Neuronal stem cell (in vitro differentiated cells): ENCODE data around the gene CLDN14.

Source experiments
- DNase-seq: peaks from one replicate; pipeline ENCODE4 v3.0.0-alpha.2; 2013; ENCODE audit warnings: low spot score
- H2AFZ ChIP-seq: one replicate; pipeline ENCODE4 v1.6.1; 2013; ENCODE audit warnings: mild to moderate bottlenecking, low read length, inconsistent platforms
- H2AK5ac ChIP-seq: 2 replicates; pipeline ENCODE4 v1.6.1; 2013; ENCODE audit warnings: low read depth, mild to moderate bottlenecking, inconsistent platforms, low read length, moderate library complexity, mixed read lengths
- H2BK120ac ChIP-seq: 2 replicates; pipeline ENCODE4 v1.6.1; 2013; ENCODE audit warnings: low read depth, mild to moderate bottlenecking, inconsistent platforms, low read length, moderate library complexity, mixed read lengths
- H2BK12ac ChIP-seq: one replicate; pipeline ENCODE4 v1.6.1; 2013; ENCODE audit warnings: low read length, inconsistent platforms
- H2BK15ac ChIP-seq: 2 replicates; pipeline ENCODE4 v1.6.1; 2013; ENCODE audit warnings: mild to moderate bottlenecking, low read length, inconsistent platforms, mixed read lengths
- H2BK5ac ChIP-seq: one replicate; pipeline ENCODE4 v1.6.1; 2013; ENCODE audit warnings: inconsistent platforms, mild to moderate bottlenecking, low read length, moderate library complexity
- H3K14ac ChIP-seq: one replicate; pipeline ENCODE4 v1.6.1; 2013; ENCODE audit warnings: low read length, inconsistent platforms
- H3K18ac ChIP-seq: 2 replicates; pipeline ENCODE4 v1.6.1; 2013; ENCODE audit warnings: low read length, inconsistent platforms
- H3K23ac ChIP-seq: 2 replicates; pipeline ENCODE4 v1.6.1; 2013; ENCODE audit warnings: low read depth, mild to moderate bottlenecking, mixed read lengths, low read length, inconsistent platforms; ENCODE audit not compliant: poor library complexity
- H3K27ac ChIP-seq: replicated peaks from 3 replicates; pipeline ENCODE4 v1.5.1; 2013; ENCODE audit warnings: low read length, inconsistent platforms
- H3K27me3 ChIP-seq, 3 experiments: 2 replicates each; pipeline ENCODE4 v1.6.1; 2013; ENCODE audit warnings: low read length in 3 of 3, mild to moderate bottlenecking in 2 of 3, inconsistent platforms in 1 of 3, low read depth in 1 of 3, mixed read lengths in 1 of 3, moderate library complexity in 1 of 3; ENCODE audit not compliant: control insufficient read depth in 3 of 3, insufficient read depth in 3 of 3
- H3K36me3 ChIP-seq, 2 donors: replicated peaks in 1 of 2; 2 replicates each; pipeline ENCODE4 v1.6.1; 2013; ENCODE audit warnings: low read length in 2 of 2; ENCODE audit not compliant: control insufficient read depth in 2 of 2, insufficient read depth in 2 of 2
- H3K4ac ChIP-seq: 2 replicates; pipeline ENCODE4 v1.6.1; 2013; ENCODE audit warnings: inconsistent platforms, mild to moderate bottlenecking, low read length, moderate library complexity
- H3K4me1 ChIP-seq, 2 donors: 1 replicate in 1 of 2; 2 replicates in 1 of 2; pipeline ENCODE4 v1.6.1; 2013; ENCODE audit warnings: low read length in 2 of 2, low read depth in 1 of 2; ENCODE audit not compliant: control insufficient read depth in 2 of 2, insufficient read depth in 1 of 2
- H3K4me2 ChIP-seq: one replicate; pipeline ENCODE4 v1.6.1; 2013; ENCODE audit warnings: mild to moderate bottlenecking, low read length, inconsistent platforms; ENCODE audit not compliant: insufficient read depth, poor library complexity, severe bottlenecking
- H3K4me3 ChIP-seq, 2 donors: 2 replicates each; pipeline ENCODE4 v1.5.1; 2013; ENCODE audit warnings: low read length in 2 of 2, mild to moderate bottlenecking in 2 of 2, inconsistent platforms in 1 of 2, moderate library complexity in 1 of 2
- H3K79me1 ChIP-seq: one replicate; pipeline ENCODE4 v1.6.1; 2013; ENCODE audit warnings: low read depth, mild to moderate bottlenecking, inconsistent platforms, low read length, moderate library complexity
- H3K9ac ChIP-seq: one replicate; pipeline ENCODE4 v1.6.1; 2013; ENCODE audit warnings: mild to moderate bottlenecking, low read depth, low read length, inconsistent platforms; ENCODE audit not compliant: poor library complexity
- H3K9me3 ChIP-seq, 2 donors: replicated peaks in 1 of 2; 2 replicates each; pipeline versions ENCODE3 to v1.6.1; 2013; ENCODE audit warnings: low read length in 2 of 2, mild to moderate bottlenecking in 2 of 2, inconsistent platforms in 1 of 2, low read depth in 1 of 2, mixed read lengths in 1 of 2, moderate library complexity in 1 of 2; ENCODE audit not compliant: control insufficient read depth in 2 of 2, insufficient read depth in 1 of 2
- H4K8ac ChIP-seq: one replicate; pipeline ENCODE4 v1.6.1; 2013; ENCODE audit warnings: low read depth, mild to moderate bottlenecking, inconsistent platforms, low read length, moderate library complexity
- H4K91ac ChIP-seq: one replicate; pipeline ENCODE4 v1.6.1; 2013; ENCODE audit warnings: low read length, low read depth, mild to moderate bottlenecking, inconsistent platforms; ENCODE audit not compliant: poor library complexity
- WGBS, 2 donors: extraction: QIAGEN DNeasy Blood & Tissue Kit; methylation state at CpG; one replicate each; pipeline ENCODE4 v1.1.7; 2013; ENCODE audit warnings: missing lambda C conversion rate in 2 of 2, mixed read lengths in 1 of 2; ENCODE audit not compliant: insufficient read length in 2 of 2, insufficient replicate concordance in 1 of 2; ENCODE audit errors: extremely low coverage in 2 of 2; 5-methylcytosine and 5-hydroxymethylcytosine counted together

CLDN14 gene

DNA sequence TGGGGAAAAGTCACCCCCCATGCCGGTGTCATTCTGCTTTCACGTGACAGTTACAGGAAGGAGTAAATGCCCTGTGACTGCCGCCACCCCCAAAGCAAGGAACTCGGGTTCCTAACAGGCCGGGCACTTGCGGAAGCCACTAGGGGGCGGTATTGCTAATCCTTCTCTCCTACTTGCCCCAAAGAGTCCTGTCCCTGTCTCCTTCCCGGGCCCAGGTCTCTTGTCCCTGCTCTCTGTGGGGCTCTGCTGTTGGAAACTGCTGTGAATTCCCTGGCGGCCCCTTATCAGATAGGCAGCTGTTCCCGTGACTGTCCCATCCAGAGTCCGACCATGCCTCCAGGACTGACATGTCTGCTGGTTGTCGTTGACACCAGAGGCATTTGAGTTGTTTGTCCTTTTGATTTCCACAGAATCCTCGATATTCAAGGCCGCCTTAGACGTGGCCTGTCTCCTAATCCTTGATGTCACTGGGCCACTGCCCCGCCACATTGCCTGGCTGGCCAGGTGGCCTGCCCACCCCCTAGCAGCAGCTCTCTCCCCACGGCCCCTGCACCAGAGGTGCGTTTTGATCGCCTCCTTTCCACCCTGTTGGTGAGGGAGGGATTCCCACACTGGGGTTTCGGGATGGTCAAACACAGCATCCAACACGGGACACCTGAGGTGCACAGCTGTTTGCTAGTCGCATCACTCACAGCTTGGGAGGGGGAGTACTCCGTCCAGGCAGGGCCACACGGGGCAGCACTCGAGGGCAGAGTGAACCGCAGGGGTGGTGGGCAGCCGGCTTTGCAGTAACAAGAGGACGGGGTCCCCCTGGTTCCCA is 57.4 kb downstream of the CLDN14 start:
- Histone ChIP-seq H3K4me3 (no peak overlapping the region), H3K79me1 (no peaks in the 10 kb centered on the region), H3K9me3 (no peaks in the 10 kb centered on the region), H3K14ac (no peak overlapping the region), H3K18ac (no peak overlapping the region), H3K23ac (no peak overlapping the region), H3K4me2 (no peak overlapping the region), H3K27me3 (no peaks in the 10 kb centered on the region), H2BK120ac (no peak overlapping the region), H3K4ac (no peak overlapping the region), H2BK5ac (no peak overlapping the region), H2AK5ac (no peak overlapping the region), H4K8ac (no peak overlapping the region), H3K9ac (no peak overlapping the region), H3K36me3 (peaks cover 4 to 27% of the 10 kb centered on the region in 2 donors), H3K27ac (no peak overlapping the region), H2BK12ac (no peak overlapping the region), H2BK15ac (no peak overlapping the region), H3K4me1 (peaks cover 0 to 2% of the 10 kb centered on the region in 2 donors), H4K91ac (no peak overlapping the region), H2AFZ (no peak overlapping the region)
- peak; percentile 64 for DNase-seq
- no CpG with 5 or more reads among the region's 28 CpGs for WGBS, 2 donors

DNA sequence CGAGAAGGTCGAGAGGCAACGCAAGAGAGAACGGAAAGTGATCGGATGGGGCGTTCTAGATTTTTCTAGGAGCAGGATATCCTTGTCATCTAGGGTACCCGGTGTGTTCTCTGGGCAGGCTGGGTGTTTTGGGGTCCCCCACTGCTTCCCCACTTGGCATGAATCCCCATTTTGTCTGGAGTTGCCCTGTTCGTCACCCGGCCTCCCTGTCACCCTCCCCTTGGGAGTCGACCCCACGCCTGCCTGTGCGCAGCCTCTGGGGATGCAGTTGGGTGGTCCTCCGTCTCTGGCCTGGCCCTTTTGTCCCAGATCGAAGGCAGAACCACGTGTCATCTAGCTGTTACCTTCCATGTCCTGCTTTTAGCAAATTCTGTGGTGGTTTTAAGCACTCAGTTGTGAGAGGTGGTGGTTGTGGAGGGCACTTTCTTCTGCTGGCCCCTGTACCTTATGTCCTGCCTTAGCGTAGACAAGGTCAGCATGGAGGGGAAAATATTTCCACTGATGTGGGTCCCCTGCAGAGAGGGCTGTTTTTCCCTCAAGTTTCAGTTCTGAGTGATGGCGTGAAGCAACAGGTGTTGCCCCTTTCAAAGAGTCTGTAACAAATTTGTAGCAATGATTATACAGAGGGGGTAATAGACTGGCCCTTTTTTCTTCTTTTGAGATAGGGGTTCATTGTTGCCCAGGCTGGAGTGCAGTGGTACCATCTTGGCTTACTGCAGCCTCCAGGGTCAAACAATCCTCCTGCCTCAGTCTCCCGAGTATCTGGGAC is 59.2 kb downstream of the CLDN14 start:
- peak overlapping the region; percentile 75 for H4K8ac ChIP-seq
- WGBS, 2 donors, result no CpG with 5 or more reads among the region's 18 CpGs
- no peak for DNase-seq

DNA sequence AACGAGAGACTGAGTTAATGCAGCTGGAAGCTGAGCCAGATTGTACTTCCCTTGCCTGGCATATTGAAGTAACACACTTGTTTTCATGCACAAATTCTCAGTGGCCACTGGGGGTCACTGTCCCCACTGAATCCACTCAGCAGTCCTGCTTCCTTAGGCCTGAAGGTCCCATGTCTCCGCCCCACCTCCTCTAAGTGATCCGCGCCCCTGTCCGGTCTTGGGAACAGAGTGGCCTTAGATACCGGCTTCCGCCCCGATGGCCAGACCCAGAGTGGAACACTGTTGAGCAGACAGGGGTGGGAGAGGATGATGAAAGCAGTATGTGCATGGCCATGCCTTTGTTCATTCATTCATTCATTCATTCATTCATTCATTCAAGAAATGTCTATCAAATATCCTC is 59.9 kb downstream of the CLDN14 start:
- Histone ChIP-seq H3K9me3 (no peaks in the 10 kb centered on the region), H3K4me2 (no peak overlapping the region), H3K9ac (no peak overlapping the region), H3K4me1 (peaks cover 0 to 2% of the 10 kb centered on the region in 2 donors), H2AFZ (no peak overlapping the region), H3K4me3 (no peak overlapping the region), H3K27me3 (no peaks in the 10 kb centered on the region), H3K27ac (no peak overlapping the region), H3K23ac (no peak overlapping the region), H4K8ac (no peak overlapping the region), H2BK15ac (no peak overlapping the region), H3K14ac (no peak overlapping the region), H3K79me1 (no peaks in the 10 kb centered on the region), H3K4ac (no peak overlapping the region), H3K36me3 (peaks cover 10 to 52% of the 10 kb centered on the region in 2 donors), H4K91ac (no peak overlapping the region), H2BK5ac (no peak overlapping the region), H3K18ac (no peak overlapping the region), H2BK12ac (no peak overlapping the region), H2AK5ac (peak overlapping the region; percentile 22), H2BK120ac (no peak overlapping the region)
- no CpG with 5 or more reads among the region's 8 CpGs for WGBS, 2 donors
- peak; percentile 65 for DNase-seq

More for the DNA sequence above, 59.2 kb downstream of the CLDN14 start:
- Histone ChIP-seq H3K4me1 (peaks cover 0 to 2% of the 10 kb centered on the region in 2 donors), H3K27me3 (no peaks in the 10 kb centered on the region), H3K4me2 (no peak overlapping the region), H4K91ac (no peak overlapping the region), H3K9ac (peak overlapping the region; percentile 53), H3K27ac (no peak overlapping the region), H3K79me1 (no peaks in the 10 kb centered on the region), H3K4me3 (peak overlapping the region in 1 of 2 donors; percentile 39), H3K14ac (no peak overlapping the region), H2BK5ac (no peak overlapping the region), H3K23ac (no peak overlapping the region), H3K18ac (peak overlapping the region; percentile 18), H2BK12ac (no peak overlapping the region), H2BK120ac (no peak overlapping the region), H3K36me3 (peaks cover 9 to 44% of the 10 kb centered on the region in 2 donors), H2AFZ (no peak overlapping the region), H3K9me3 (no peaks in the 10 kb centered on the region), H2AK5ac (peak overlapping the region; percentile 22), H3K4ac (no peak overlapping the region), H2BK15ac (no peak overlapping the region)

DNA sequence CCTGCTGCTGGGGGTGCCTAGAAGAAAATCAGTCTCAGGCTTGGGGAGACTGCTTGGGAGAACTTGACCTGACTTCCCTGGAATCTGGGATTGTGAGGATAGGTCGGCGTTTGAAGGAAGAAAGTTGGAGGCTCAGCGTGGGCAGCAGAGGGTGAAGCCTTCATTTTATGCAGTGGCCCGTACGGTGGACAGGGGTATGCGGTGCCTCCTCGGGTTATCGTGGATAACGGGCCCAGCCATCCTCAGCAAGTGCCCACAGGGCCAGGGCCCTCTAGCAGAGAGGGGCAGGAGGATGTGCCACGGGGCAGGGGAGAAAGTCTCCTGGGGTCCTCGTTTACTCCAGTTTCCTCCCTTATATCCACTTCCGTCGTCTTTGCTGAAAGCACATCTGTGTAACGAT is 60.7 kb downstream of the CLDN14 start:
- no peak for DNase-seq
- no CpG with 5 or more reads among the region's 14 CpGs for WGBS, 2 donors
- H2AFZ ChIP-seq, result no peak overlapping the region
- no peak overlapping the region for H3K4ac ChIP-seq
- H4K91ac ChIP-seq, result no peak overlapping the region
- no peak overlapping the region for H3K14ac ChIP-seq
- no peak overlapping the region for H2BK120ac ChIP-seq
- no peaks in the 10 kb centered on the region for H3K27me3 ChIP-seq
- H2AK5ac ChIP-seq, result no peak overlapping the region
- peaks cover 0 to 2% of the 10 kb centered on the region in 2 donors for H3K4me1 ChIP-seq
- H3K4me3 ChIP-seq, result peak overlapping the region in 1 of 2 donors; percentile 27
- no peaks in the 10 kb centered on the region for H3K79me1 ChIP-seq
- no peak overlapping the region for H3K18ac ChIP-seq
- peaks cover 13 to 59% of the 10 kb centered on the region in 2 donors for H3K36me3 ChIP-seq
- H2BK12ac ChIP-seq, result no peak overlapping the region
- no peak overlapping the region for H3K23ac ChIP-seq
- H2BK5ac ChIP-seq, result no peak overlapping the region
- no peak overlapping the region for H4K8ac ChIP-seq
- H3K4me2 ChIP-seq, result no peak overlapping the region
- no peaks in the 10 kb centered on the region for H3K9me3 ChIP-seq
- H3K9ac ChIP-seq, result no peak overlapping the region
- no peak overlapping the region for H3K27ac ChIP-seq
- no peak overlapping the region for H2BK15ac ChIP-seq
